ENCODE data around the gene RAB26. TPM values are rescaled to one million over a fixed set of nuclear protein-coding genes. Genes with fewer than 3 reads are reported as not detected.

Gene RAB26
- total and polyA plus RNA-seq, 2 experiments from 2014 or later: 4.1 to 8.7 TPM

DNA sequence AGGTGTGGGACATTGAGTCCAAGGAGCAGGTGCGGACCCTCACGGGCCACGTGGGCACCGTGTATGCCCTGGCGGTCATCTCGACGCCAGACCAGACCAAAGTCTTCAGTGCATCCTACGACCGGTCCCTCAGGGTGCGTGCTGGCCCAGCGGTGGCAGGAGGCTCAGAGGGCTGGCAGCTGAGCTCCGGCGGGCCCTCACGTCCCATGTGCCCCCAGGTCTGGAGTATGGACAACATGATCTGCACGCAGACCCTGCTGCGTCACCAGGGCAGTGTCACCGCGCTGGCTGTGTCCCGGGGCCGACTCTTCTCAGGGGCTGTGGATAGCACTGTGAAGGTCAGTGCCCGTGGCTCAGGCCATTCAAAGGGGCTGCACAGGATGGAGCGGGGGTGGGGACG is 27.6 kb downstream of the RAB26 start:
- peaks cover 30% of the 10 kb centered on the region for H3K36me3 Mint-ChIP-seq (ENCODE audit: low read depth)
- Histone ChIP-seq H3K4me1 (ENCODE audit: insufficient read depth) (no peaks in the 10 kb centered on the region), H3K27ac (ENCODE audit: low read depth) (no peak overlapping the region), H3K36me3 (ENCODE audit: insufficient read depth) (no peaks in the 10 kb centered on the region; the same call in 1 of the 2 replicates), H3K9me2 (ENCODE audit: insufficient read depth) (no peaks in the 10 kb centered on the region), H3K79me2 (replicated peaks; ENCODE audit: insufficient read depth) (no peaks in the 10 kb centered on the region), H3K4me3 (no peak overlapping the region), H3F3A (replicated peaks; ENCODE audit: low read depth) (0 out of 2 replicates have a peak, but pooled peaks cover 19% of the 10 kb centered on the region), H3K4me2 (no peak overlapping the region), H4K20me1 (replicated peaks; ENCODE audit: insufficient read depth) (no peaks in the 10 kb centered on the region; the same call in 1 of the 2 replicates), H2AFZ (no peak overlapping the region), H3K27me3 (ENCODE audit: insufficient read depth) (no peaks in the 10 kb centered on the region)
- H3K4me3 Mint-ChIP-seq: no peak overlapping the region
- no peaks in the 10 kb centered on the region for H3K4me1 Mint-ChIP-seq
- no peak overlapping the region for H3K27ac Mint-ChIP-seq
- no peaks in the 10 kb centered on the region for H3K9me3 Mint-ChIP-seq
- no peak for TF ChIP-seq NANOG (IDR thresholded peaks at IDR 0.05; ENCODE audit: borderline replicate concordance)
- TF ChIP-seq, protein P1, sequence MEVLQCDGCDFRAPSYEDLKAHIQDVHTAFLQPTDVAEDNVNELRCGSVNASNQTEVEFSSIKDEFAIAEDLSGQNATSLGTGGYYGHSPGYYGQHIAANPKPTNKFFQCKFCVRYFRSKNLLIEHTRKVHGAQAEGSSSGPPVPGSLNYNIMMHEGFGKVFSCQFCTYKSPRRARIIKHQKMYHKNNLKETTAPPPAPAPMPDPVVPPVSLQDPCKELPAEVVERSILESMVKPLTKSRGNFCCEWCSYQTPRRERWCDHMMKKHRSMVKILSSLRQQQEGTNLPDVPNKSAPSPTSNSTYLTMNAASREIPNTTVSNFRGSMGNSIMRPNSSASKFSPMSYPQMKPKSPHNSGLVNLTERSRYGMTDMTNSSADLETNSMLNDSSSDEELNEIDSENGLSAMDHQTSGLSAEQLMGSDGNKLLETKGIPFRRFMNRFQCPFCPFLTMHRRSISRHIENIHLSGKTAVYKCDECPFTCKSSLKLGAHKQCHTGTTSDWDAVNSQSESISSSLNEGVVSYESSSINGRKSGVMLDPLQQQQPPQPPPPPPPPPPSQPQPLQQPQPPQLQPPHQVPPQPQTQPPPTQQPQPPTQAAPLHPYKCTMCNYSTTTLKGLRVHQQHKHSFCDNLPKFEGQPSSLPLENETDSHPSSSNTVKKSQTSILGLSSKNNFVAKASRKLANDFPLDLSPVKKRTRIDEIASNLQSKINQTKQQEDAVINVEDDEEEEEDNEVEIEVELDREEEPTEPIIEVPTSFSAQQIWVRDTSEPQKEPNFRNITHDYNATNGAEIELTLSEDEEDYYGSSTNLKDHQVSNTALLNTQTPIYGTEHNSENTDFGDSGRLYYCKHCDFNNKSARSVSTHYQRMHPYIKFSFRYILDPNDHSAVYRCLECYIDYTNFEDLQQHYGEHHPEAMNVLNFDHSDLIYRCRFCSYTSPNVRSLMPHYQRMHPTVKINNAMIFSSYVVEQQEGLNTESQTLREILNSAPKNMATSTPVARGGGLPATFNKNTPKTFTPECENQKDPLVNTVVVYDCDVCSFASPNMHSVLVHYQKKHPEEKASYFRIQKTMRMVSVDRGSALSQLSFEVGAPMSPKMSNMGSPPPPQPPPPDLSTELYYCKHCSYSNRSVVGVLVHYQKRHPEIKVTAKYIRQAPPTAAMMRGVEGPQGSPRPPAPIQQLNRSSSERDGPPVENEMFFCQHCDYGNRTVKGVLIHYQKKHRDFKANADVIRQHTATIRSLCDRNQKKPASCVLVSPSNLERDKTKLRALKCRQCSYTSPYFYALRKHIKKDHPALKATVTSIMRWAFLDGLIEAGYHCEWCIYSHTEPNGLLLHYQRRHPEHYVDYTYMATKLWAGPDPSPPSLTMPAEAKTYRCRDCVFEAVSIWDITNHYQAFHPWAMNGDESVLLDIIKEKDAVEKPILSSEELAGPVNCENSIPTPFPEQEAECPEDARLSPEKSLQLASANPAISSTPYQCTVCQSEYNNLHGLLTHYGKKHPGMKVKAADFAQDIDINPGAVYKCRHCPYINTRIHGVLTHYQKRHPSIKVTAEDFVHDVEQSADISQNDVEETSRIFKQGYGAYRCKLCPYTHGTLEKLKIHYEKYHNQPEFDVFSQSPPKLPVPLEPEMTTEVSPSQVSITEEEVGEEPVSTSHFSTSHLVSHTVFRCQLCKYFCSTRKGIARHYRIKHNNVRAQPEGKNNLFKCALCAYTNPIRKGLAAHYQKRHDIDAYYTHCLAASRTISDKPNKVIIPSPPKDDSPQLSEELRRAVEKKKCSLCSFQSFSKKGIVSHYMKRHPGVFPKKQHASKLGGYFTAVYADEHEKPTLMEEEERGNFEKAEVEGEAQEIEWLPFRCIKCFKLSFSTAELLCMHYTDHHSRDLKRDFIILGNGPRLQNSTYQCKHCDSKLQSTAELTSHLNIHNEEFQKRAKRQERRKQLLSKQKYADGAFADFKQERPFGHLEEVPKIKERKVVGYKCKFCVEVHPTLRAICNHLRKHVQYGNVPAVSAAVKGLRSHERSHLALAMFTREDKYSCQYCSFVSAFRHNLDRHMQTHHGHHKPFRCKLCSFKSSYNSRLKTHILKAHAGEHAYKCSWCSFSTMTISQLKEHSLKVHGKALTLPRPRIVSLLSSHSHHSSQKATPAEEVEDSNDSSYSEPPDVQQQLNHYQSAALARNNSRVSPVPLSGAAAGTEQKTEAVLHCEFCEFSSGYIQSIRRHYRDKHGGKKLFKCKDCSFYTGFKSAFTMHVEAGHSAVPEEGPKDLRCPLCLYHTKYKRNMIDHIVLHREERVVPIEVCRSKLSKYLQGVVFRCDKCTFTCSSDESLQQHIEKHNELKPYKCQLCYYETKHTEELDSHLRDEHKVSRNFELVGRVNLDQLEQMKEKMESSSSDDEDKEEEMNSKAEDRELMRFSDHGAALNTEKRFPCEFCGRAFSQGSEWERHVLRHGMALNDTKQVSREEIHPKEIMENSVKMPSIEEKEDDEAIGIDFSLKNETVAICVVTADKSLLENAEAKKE (CRISPR knock-in tag; IDR thresholded peaks at IDR 0.05): no peak
- TF ChIP-seq, protein P2, sequence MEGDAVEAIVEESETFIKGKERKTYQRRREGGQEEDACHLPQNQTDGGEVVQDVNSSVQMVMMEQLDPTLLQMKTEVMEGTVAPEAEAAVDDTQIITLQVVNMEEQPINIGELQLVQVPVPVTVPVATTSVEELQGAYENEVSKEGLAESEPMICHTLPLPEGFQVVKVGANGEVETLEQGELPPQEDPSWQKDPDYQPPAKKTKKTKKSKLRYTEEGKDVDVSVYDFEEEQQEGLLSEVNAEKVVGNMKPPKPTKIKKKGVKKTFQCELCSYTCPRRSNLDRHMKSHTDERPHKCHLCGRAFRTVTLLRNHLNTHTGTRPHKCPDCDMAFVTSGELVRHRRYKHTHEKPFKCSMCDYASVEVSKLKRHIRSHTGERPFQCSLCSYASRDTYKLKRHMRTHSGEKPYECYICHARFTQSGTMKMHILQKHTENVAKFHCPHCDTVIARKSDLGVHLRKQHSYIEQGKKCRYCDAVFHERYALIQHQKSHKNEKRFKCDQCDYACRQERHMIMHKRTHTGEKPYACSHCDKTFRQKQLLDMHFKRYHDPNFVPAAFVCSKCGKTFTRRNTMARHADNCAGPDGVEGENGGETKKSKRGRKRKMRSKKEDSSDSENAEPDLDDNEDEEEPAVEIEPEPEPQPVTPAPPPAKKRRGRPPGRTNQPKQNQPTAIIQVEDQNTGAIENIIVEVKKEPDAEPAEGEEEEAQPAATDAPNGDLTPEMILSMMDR (conservative IDR thresholded peaks at IDR 0.05; ENCODE audit: low read depth in 2 of 2): no peak
- TF ChIP-seq CREB1 (CRISPR knock-in tag; IDR thresholded peaks at IDR 0.05; ENCODE audit: low read depth): no peak
- TF ChIP-seq, protein P3, sequence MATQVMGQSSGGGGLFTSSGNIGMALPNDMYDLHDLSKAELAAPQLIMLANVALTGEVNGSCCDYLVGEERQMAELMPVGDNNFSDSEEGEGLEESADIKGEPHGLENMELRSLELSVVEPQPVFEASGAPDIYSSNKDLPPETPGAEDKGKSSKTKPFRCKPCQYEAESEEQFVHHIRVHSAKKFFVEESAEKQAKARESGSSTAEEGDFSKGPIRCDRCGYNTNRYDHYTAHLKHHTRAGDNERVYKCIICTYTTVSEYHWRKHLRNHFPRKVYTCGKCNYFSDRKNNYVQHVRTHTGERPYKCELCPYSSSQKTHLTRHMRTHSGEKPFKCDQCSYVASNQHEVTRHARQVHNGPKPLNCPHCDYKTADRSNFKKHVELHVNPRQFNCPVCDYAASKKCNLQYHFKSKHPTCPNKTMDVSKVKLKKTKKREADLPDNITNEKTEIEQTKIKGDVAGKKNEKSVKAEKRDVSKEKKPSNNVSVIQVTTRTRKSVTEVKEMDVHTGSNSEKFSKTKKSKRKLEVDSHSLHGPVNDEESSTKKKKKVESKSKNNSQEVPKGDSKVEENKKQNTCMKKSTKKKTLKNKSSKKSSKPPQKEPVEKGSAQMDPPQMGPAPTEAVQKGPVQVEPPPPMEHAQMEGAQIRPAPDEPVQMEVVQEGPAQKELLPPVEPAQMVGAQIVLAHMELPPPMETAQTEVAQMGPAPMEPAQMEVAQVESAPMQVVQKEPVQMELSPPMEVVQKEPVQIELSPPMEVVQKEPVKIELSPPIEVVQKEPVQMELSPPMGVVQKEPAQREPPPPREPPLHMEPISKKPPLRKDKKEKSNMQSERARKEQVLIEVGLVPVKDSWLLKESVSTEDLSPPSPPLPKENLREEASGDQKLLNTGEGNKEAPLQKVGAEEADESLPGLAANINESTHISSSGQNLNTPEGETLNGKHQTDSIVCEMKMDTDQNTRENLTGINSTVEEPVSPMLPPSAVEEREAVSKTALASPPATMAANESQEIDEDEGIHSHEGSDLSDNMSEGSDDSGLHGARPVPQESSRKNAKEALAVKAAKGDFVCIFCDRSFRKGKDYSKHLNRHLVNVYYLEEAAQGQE (IDR thresholded peaks at IDR 0.05; ENCODE audit: unreplicated experiment): no peak
- peaks cover 11% of the 10 kb centered on the region for H3K27me3 Mint-ChIP-seq (ENCODE audit: insufficient read depth, low read depth, poor library complexity)
- no peak for ATAC-seq
- no peak for DNase-seq (ENCODE audit: low spot score)

Measured in GM23338 (cell line).